Stimulated activated CD8-positive, alpha-beta memory T cell treated with anti-CD3 and anti-CD28 coated beads, Interleukin-12 subunit alpha, Interleukin-12 subunit beta, amount 100 ng/mL, for 24 hours (primary cell): Measurements from ENCODE around the gene TBX1.
"Not testable (repeated sequence)": the region's sequence is repeated elsewhere in the genome, so short reads cannot be mapped to it uniquely, and the experiment has no call there.

ENCODE experiments used
- DNase-seq: peaks from one replicate; pipeline ENCODE4 v3.0.0-alpha.2; 2020; ENCODE audit errors: extremely low read depth

The TBX1 gene

DNA sequence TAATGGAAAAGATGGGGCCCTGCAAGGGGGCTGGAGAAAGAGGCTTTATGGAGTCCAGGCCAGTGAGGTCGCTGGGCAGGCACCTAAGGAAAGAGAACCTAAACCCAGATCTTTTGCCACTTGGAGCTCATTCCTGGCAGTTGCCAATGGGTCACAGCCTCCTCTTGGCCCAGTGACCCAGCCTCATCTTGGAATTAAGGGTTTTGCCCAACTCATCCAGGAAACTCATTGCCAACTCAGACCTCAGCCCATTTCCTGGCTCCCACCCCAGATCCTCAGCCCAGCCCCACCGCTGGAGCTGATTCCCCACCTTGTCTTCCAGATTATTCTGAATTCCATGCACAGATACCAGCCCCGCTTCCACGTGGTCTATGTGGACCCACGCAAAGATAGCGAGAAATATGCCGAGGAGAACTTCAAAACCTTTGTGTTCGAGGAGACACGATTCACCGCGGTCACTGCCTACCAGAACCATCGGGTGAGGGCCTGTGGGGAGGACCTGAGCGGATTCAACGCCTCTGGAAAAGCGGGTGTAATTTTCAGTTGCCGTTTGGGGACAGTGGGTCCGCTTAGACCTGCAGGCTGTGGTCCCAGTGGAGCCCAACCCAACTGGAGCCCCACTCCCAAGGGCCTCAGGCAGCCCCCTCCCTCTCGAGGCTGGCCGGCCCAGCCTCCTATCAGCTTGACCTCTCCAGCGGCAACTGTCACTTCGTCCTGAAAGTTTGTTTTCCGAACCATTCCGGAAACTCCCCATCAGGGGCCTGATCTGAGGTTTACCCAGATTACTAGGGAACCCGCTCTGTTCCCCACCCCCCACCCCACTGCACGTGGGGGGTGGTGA lies 4.3 kb downstream of the TBX1 start:
- no peak for DNase-seq

DNA sequence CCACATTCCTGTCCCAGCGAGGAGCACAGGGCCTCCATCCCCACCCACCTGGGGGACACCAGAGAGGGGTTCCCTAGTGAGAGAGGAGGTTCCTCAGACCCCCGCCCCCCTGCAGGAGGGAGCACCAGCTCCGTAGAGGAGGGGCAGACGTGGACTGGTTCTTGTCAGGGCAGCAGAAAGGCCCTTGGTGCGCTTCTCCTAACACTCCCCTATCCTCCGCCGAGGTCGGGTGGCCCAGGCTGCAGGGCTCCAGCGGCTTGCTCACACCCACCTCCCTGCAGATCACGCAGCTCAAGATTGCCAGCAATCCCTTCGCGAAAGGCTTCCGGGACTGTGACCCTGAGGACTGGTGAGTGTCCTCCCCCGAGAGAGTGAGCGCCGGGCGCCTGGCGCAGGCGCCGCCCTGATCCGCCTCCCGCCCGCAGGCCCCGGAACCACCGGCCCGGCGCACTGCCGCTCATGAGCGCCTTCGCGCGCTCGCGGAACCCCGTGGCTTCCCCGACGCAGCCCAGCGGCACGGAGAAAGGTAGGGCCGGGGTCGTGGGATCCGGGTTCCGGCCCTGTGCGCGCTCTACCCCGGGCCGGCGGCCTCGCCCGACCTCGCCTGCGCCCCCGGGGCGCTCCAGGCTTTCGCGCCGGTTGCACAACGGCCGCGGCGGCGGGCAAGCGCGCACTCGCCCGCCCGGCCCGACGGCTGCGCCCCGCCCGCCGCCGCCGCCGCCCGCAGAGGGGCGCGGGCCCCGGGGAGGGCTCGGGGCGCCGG lies 5.1 kb downstream of the TBX1 start:
- no peak for DNase-seq

DNA sequence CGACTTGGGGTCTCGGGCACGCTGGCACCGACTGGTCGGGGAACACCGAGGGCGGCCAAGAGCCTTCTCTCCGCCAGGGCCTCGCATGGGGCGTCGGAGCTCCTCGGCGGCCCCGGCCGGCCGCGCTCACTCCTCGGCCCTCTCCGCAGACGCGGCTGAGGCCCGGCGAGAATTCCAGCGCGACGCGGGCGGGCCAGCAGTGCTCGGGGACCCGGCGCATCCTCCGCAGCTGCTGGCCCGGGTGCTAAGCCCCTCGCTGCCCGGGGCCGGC lies 5.6 kb downstream of the TBX1 start:
- DNase-seq = no peak

DNA sequence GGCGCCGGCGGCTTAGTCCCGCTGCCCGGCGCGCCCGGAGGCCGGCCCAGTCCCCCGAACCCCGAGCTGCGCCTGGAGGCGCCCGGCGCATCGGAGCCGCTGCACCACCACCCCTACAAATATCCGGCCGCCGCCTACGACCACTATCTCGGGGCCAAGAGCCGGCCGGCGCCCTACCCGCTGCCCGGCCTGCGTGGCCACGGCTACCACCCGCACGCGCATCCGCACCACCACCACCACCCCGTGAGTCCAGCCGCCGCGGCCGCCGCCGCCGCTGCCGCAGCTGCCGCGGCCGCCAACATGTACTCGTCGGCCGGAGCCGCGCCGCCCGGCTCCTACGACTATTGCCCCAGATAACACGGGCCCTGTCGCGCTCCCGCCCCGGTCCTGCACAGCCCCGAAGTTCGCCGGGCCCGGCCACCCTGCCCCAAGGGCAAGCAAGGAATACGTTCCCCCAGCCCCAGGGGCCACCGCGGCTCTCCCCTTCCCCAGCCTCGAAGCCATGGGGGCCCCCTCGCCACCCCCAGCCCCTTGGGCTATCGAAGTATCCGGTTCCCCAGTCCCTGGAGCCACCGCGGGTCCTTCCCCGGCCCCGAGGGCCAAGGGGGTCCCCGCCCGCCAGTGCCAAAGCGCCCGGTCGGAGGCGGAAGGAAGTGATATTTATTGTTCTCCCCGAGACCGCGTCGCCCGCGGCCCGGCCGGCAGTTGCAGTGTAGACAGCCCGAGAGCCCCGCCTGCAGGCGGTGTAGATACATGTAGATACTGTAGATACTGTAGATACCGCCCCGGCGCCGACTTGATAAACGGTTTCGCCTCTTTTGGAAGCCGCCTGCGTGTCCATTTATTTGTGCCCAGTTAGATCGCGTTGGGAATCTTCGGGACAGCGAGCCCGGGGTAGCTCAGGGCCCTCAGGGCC lies 6.2 kb downstream of the TBX1 start:
- DNase-seq = no peak

DNA sequence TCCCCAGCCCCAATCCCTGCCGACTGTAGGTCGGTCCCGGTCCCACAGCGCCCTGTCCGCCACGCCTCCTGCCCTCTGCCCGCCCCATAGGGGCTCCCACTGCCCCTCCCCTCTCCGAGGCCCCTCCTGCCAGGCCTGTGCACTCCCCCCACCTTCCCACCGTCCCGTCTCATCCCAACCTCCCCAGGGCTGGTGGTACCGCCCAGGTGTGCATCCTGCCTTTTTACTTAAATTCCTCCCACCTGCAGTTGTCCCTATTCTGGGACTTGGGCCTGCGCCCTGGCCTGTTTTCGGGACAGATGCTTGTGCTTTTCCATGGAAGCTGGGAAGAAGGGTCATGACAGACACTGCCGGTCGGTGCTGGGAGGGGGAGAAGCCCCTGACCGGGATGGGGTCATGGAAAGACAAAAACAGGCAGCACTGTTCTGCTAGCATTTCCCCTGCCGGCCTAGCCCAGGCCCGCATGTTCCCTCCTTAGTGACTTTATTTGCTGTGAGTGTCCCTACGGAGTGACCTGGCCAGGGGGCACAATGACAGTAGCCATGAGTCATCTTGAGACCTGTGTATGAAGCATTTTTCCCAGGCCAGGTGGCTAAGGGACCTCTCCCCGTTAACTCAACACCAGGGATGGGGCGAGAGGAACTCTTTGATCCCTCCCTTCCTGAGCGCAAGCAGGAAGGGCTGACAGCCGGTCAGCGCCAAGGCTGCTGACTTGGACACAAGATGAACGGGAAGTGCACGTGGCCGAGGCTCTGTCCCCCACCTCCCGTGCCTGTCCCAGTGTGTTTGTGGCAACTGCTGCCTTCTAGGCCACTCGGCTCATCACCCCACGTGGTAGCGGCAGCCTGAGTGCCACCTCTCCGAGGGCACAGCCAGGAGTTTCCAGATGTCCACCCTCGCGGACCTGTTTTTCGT lies 7.1 kb downstream of the TBX1 start:
- no peak for DNase-seq

DNA sequence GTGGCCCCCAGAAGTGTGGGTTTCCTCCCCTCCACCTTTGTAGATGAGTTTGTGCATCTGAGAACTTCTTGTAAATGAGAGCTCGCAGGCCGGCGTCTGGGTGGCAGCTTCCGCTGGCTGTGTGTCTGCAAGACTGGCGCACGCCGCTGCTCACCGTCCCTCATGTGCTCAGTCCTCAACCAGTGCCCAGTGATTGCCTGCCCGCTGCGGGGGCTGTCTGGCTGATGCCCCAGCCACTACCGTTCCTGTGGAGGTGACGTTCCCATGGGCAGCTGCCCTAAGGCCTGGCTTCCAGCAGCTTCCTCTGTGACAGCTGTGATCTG lies 8.8 kb downstream of the TBX1 start:
- no peak for DNase-seq

DNA sequence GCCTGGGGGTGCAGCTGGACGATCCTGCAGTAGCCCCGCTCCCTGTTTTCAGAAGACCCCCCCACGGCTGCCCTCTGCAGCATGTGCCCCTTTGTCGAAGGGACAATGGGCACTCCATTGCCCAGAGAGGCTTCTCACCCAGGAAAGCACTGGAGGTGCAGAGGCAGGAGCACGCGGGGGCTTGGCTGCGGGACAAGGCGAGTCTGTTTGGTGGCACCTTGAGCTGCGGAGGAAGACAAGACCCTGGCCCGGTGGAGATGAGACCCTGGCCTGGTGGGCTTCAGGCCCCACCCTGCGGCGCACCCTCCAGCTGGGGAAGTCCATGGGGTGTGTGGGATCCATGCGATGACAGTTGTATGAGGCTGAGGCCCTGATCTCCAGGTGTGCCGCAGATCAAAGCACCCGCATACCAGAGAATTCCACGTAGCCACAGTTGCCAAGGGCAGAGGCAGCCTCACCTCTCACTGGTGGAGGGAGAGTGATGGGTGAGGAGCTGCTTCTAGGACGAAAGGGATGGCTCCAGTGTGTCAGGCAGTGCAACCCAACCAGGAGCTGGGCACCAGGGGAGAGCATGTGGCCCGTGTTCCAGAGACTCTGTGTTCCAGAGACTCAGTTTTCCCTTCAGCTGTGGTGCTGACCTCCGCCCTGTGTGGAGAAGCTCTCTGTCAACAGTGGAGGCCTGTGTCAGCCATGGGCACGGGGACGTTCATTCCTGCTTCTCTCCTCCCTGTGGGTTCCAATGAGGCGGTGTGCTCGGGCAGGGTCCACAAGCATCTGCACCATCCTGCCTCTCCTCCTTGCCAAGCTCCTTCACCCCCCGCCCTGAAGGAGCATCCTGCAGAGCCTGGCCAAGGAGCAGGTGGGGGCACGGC lies 10.0 kb downstream of the TBX1 start:
- no peak for DNase-seq

DNA sequence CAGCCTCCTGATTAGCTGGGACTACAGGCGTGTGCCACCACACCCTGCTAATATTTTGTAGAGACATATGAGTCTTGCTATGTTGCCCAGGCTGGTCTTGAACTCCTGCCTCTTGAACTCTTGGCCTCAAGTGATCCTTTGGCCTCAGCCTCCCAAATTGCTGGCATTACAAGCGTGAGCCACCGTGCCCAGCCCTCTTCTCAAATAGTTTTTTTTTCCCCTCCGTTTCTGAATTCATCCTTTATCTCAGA lies 11.8 kb downstream of the TBX1 start:
- DNase-seq = no peak

DNA sequence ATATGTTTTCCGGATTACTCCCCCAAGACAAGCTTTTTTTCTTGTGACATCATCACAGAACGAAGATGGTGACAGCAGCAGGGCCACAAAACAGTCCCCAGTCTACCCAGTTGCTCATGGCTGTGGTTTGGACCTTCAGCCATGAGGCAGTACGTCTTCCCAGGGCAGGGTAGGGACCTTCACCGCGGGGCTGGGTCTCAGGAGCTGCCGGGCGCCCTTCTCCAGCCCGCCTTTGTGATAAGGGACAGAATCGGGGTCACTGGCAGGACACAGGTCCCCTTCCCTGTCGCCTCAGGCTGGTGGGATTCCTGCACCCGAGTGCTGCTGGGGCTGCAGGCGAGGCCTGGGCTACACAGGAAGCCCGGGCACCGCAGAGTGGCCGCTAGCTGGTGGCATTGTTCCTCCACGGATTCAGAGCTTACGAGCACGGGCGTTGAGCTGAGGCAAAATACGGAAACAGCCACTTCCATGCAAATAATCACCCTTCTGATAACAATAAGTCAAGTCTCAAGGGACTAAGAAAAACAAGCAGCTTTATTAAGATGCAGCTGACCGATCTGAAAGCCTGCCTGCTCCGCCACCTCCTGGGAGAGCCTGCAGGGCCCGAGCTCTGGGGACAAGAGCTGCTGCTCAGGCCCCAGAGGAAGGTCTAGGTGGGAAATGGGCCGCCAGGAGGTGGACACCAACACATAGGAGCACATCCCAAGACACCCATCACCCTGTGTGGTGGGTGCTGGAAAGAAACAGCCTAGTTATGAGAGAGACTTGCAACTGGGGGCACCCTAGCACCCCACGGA lies 12.3 kb downstream of the TBX1 start:
- no peak for DNase-seq

DNA sequence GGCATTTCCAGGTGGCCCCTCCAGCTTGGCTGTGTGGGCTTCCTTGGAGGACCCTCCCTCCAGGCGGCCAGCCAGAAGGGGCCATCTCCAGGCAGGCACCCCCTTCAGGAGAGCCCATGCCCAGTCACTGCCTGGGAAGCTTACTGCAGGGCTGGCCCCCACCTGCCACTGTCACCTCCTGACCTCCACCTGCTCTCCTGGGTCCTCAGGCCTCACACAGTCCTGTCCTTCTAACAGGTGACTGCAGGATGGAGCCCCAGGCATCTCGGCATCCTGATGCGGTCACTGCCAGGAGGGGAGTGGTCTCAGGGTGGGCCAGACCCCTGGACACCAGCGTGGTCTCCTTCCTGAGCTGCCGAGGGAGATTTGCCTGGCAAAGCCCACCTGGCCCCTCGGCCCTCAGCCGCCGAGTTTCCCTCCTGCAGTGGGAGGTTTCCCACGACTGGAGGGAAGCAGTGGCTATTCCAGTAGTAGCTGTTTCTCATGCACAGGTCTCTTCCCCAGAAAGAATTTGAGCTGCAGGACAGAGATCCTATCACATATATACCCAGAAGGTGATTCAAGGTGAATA lies 13.0 kb downstream of the TBX1 start:
- no peak for DNase-seq

DNA sequence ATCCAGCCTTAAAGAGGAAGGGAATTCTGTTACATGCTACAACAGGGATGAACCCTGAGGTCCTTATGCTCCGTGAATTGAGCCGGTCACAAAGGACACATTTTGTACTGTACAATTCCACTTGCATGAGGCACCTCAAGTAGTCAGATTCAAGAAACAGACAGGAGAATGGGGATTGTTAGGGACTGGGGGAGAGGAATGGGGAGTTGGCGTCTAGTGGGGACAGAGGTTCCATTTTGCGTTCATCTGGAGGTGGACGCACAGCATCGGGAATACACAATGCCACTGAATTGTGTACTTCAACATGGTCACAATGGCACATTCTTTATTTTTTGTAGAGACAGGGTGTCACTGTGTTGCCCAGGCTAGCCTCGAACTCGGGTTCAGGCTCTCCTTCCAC lies 14.1 kb downstream of the TBX1 start:
- DNase-seq = no peak

DNA sequence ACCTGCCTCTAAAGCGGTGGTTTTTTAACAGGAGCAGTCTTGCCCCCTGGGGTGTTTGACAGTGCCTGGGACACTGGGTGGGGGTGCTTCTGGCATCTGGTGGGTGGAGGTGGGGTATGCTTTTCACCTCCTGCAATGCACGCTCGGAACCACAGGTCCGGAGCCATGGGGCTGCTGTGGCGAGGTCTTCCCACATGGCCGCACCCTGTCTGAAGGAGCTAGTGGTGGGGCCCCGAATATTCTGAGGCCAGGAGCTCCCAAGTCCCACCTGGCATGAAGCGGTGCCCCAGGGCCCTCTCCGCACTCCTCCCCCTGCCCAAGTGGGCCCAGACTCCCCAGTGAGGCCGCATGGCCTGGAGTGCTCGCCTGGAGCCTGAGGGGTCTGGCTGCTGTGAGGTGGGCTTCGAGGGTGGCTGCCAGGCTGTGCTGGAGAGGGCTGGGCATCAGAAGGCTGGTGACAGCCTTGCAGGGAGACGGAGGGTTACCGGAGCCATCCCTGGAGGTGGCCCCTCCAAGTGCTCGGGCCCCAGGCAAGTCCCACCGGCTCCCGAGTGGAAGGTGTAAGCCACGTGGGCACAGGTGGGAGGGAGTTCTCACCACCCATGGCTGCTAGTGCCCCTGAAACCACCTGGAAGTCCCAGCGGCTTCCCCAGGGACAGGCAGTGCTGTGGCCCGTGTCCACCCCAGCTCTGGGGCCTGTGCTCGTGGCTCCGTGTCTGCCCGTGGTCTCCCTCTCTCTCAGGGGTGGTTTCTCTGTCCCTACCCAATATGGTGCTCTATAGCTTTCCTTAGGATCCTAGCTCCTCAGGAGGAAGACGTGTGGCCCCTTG lies 15.1 kb downstream of the TBX1 start:
- no peak for DNase-seq

DNA sequence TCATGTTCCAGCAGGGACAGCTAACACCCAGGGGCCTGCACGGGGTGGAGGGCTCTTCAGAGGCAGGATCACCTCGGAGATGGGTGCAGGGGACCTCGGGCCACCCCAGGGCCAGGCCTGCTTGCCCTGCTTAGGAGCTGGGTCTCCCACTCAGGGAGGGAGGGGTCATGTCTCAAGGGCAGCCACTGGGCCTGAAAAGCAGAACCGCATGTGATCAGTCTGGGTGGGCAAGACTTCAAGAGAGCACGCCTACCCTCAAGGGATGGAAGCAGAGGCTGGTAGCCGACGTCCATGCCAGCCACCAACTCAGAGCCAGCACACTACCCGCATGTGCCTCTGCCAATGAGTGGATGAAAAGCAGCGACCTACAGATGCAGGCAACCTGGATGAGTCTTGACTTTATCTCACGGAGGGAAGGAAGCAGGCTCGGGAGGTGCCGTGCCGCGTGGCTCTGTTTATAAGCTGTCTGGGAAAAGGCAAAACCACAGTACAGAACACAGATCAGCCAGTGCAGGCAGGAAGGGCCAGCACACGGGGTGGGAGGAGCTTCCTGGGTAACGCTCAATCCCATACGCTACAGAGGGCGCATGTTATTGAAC lies 16.0 kb downstream of the TBX1 start:
- no peak for DNase-seq

DNA sequence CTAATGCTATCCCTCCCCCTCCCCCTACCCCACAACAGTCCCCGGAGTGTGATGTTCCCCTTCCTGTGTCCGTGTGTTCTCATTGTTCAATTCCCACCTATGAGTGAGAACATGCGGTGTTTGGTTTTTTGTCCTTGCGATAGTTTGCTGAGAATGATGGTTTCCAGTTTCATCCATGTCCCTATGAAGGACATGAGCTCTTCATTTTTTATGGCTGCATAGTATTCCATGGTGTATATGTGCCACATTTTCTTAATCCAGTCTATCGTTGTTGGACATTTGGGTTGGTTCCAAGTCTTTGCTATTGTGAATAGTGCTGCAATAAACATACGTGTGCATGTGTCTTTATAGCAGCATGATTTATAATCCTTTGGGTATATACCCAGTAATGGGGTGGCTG lies 16.6 kb downstream of the TBX1 start:
- DNase-seq = not testable (repeated sequence)

DNA sequence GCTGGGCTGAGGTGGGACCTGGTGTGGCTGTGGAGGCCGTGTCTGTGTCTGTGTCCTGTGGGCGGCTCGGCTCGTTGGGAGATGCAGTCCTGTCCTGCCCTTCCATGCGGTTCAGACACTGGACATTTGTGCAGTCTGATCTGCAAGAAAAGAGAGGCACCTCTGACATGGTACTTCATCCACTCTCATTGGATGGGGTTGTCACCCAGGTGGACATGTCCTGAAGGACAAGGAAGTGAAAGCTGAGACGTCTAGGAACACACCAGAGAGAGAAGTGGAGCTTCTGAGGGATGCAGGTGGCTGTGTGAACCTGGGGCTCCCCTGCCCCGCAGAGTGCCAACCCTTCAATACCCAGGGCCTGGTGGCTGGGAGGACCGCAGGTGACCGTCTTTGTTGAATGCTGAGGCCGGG lies 18.4 kb downstream of the TBX1 start:
- no peak for DNase-seq

DNA sequence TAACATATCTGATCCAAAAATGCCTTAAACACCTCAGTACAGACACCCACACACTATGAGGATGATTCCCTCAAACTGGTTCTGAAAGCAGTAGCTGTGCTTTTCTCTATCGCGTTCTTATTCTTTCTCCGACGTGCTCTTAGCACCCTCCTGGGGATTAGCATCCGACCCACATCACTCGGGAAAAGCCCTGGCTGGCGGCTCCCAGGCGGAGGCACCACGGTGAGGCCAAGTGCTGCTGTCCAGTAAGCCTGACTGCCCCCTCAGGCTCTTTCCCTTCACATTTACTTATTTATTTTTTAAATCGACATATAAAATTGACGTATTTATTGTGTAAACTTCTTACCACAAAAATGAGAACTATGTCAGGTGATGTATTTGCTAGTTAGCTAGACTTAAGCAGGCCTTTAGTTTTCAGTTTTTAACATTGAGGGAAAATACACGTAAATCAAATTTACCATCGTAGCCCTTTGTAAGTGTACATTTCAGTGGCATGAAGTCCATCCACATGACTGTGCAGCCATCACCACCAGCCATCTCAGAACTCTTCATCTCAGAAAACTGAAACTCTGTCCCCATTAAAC lies 19.2 kb downstream of the TBX1 start:
- no peak for DNase-seq

DNA sequence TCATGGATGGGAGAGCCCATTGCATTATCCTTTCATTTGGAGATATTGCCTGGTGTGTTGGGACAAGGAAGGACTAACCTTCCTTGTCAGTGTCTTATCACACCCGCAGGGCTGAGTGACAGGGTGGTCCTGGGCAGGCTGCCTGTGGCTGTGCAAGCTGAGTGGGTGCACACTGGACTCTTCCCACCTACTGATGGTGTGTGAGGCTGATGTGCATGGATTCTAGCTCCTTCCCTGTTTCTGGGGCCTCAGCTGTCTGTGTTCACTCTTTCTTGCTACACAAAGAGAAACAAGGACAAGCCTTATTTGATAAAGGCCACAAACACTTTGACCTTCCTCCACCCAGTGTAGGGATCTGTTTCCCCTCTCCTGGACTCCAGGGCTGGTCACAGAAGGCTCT lies 22.0 kb downstream of the TBX1 start:
- no peak for DNase-seq
